Cardiac septum (tissue), 1 donor: Measurements from ENCODE around the gene PIK3R4. TPM values are rescaled to one million over a fixed set of nuclear protein-coding genes. Genes with fewer than 3 reads are reported as not detected.

Source experiments
- DNase-seq: peaks from one replicate; pipeline ENCODE4 v3.0.0-alpha.2; 2020; ENCODE audit warnings: low spot score
- intact Hi-C: fragments of 100-400 bp; cut with DNase I; formaldehyde crosslinking; loops from one replicate; pipeline ENCODE4 v1.14.0; 2022
- total RNA-seq: library from RNA; stranded (reverse); fragmentation: NEBNext Ultra II Directional; extraction: Animal tissue kit (Norgen Biotek cat#: 25700); gene quantifications from one replicate; pipeline ENCODE4 v1.2.1, GENCODE V29; 2021
- donor health status: DM: no; HTN: no; CAD: no.

Gene PIK3R4
- total RNA-seq, 1 donor from 2014 or later = 13.4 TPM

GRCh38 chr3:130748467-130748861, 1.8 kb upstream of the PIK3R4 start:
- intact Hi-C loops = no loop called here
- DNase-seq = no peak

- intact Hi-C loops = no loop called here
- DNase-seq = no peak
Observed at GRCh38 chr3:130743354-130743753, 3.3 kb downstream of the PIK3R4 start.

- intact Hi-C loops = no loop called here
Observed at GRCh38 chr3:130741946-130742610, 4.6 kb downstream of the PIK3R4 start.

GRCh38 chr3:130739848-130740247, 6.8 kb downstream of the PIK3R4 start:
- intact Hi-C loops = no loop called here
- no peak for DNase-seq

More at GRCh38 chr3:130741946-130742610, 4.6 kb downstream of the PIK3R4 start:
- no peak for DNase-seq

GRCh38 chr3:130738241-130738640, 8.4 kb downstream of the PIK3R4 start:
- no peak for DNase-seq
- intact Hi-C loops = no loop called here

GRCh38 chr3:130737622-130738021, 9.0 kb downstream of the PIK3R4 start:
- intact Hi-C loops = no loop called here
- DNase-seq = no peak

GRCh38 chr3:130733236-130733875, 13.3 kb downstream of the PIK3R4 start:
- no peak for DNase-seq

GRCh38 chr3:130732501-130732900, 14.1 kb downstream of the PIK3R4 start:
- no peak for DNase-seq
- intact Hi-C loops = no loop called here

More at GRCh38 chr3:130733236-130733875, 13.3 kb downstream of the PIK3R4 start:
- intact Hi-C loops = no loop called here

- DNase-seq = no peak
Observed at GRCh38 chr3:130731817-130732216, 14.8 kb downstream of the PIK3R4 start.

GRCh38 chr3:130729154-130729553, 17.5 kb downstream of the PIK3R4 start:
- intact Hi-C loops = no loop called here
- no peak for DNase-seq

More at GRCh38 chr3:130731817-130732216, 14.8 kb downstream of the PIK3R4 start:
- intact Hi-C loops = no loop called here

GRCh38 chr3:130728037-130728436, 18.6 kb downstream of the PIK3R4 start:
- intact Hi-C loops = no loop called here
- DNase-seq = no peak

- intact Hi-C loops = no loop called here
Observed at GRCh38 chr3:130725746-130726145, 20.9 kb downstream of the PIK3R4 start.

GRCh38 chr3:130715616-130716015, 31.0 kb downstream of the PIK3R4 start:
- intact Hi-C loops = no loop called here
- DNase-seq = no peak

More at GRCh38 chr3:130725746-130726145, 20.9 kb downstream of the PIK3R4 start:
- no peak for DNase-seq

GRCh38 chr3:130712718-130713423, 33.8 kb downstream of the PIK3R4 start:
- intact Hi-C loops = no loop called here
- DNase-seq = no peak

- intact Hi-C loops = no loop called here
- no peak for DNase-seq
Observed at GRCh38 chr3:130711565-130712324, 34.9 kb downstream of the PIK3R4 start.

- DNase-seq = no peak
- intact Hi-C loops = no loop called here
Observed at GRCh38 chr3:130709671-130710070, 37.0 kb downstream of the PIK3R4 start.

GRCh38 chr3:130707902-130708601, 38.6 kb downstream of the PIK3R4 start:
- DNase-seq = no peak
- intact Hi-C loops = no loop called here

- intact Hi-C loops = no loop called here
- DNase-seq = no peak
Observed at GRCh38 chr3:130705501-130705900, 41.1 kb downstream of the PIK3R4 start.

GRCh38 chr3:130702985-130703384, 43.6 kb downstream of the PIK3R4 start:
- intact Hi-C loops = no loop called here

More at GRCh38 chr3:130702985-130703384, 43.6 kb downstream of the PIK3R4 start:
- no peak for DNase-seq
